HepG2 (cell line): ENCODE measurements around the gene LDAH. TPM values are rescaled to one million over a fixed set of nuclear protein-coding genes. Genes with fewer than 3 reads are reported as not detected.

ENCODE experiments used
- ATAC-seq: fragments of 200-7000 bp; cut with Tn5 transposase; 3 replicates; pipeline ENCODE4 v1.9.1; 2020; ENCODE audit warnings: mild to moderate bottlenecking, moderate library complexity
- BruUV-seq: library from RNA; stranded (reverse); fragments of 400-500 nt; replicated peaks from 2 replicates; lab custom pipeline; 2021; lab: Mats Ljungman, UMichigan
- CTCF ChIA-PET: fragments of 300-600 bp; formaldehyde crosslinking; extraction: SDS; loops from one replicate; lab custom pipeline; 2021; ENCODE audit warnings: low total read pairs, inconsistent platforms, low intra/inter-chr PET ratio; lab: Yijun Ruan, JAX
- POLR2A ChIA-PET: fragments of 350-600 bp; sonication (Branson Sonifier 250); formaldehyde crosslinking; loops from one replicate; lab custom pipeline; 2020; ENCODE audit warnings: antibody characterized with exemption, inconsistent platforms; lab: Yijun Ruan, JAX
- DNase-seq: peaks from one replicate; pipeline ENCODE4 v3.0.0-alpha.2; 2015; ENCODE audit warnings: low spot score
- FAIRE-seq: peaks from 3 replicates; lab custom pipeline; 2011; peaks lifted over from hg19 to GRCh38; lab: Jason Lieb, UNC
- H2AFZ ChIP-seq: one replicate; pipeline ENCODE4 v1.6.1; 2011; ENCODE audit warnings: low read length, inconsistent platforms
- H3K27ac ChIP-seq: fragments of 300-600 bp; 3 replicates; pipeline ENCODE4 v1.8.0; 2011; ENCODE audit warnings: mixed run types, mild to moderate bottlenecking, mixed read lengths, low read length, inconsistent platforms; ENCODE audit not compliant: insufficient read depth; ENCODE audit errors: extremely low read length
- H3K27me3 ChIP-seq, 2 experiments: fragments of 200-600 bp in 1 of 2; 2 replicates in 1 of 2; 3 replicates in 1 of 2; pipeline versions ENCODE4 v1.6.0 to v1.8.0; 2011; ENCODE audit warnings: low read length in 2 of 2, mild to moderate bottlenecking in 2 of 2, moderate library complexity in 2 of 2, inconsistent platforms in 1 of 2; ENCODE audit not compliant: insufficient read depth in 2 of 2, control insufficient read depth in 1 of 2
- H3K36me3 ChIP-seq, 2 experiments: fragments of 200-600 bp in 1 of 2; replicated peaks in 1 of 2; 2 replicates in 1 of 2; 3 replicates in 1 of 2; pipeline versions ENCODE4 v1.5.1 to v1.8.0; 2011; ENCODE audit warnings: low read length in 2 of 2, inconsistent platforms in 1 of 2; ENCODE audit not compliant: insufficient read depth in 2 of 2, control insufficient read depth in 1 of 2
- H3K4me1 ChIP-seq: 2 replicates; pipeline ENCODE4 v1.5.1; 2012; ENCODE audit warnings: low read length, inconsistent platforms; ENCODE audit not compliant: insufficient read depth
- H3K4me2 ChIP-seq: 2 replicates; pipeline ENCODE4 v1.6.0; 2011; ENCODE audit warnings: low read depth, low read length, inconsistent platforms
- H3K4me3 ChIP-seq, 3 experiments: fragments of 200-600 bp in 1 of 3; sonication (generic), shearing (Covaris generic) in 1 of 3; replicated peaks in 1 of 3; 2 replicates each; pipeline ENCODE4 v1.5.1; 2011 to 2016; ENCODE audit warnings: low read length in 3 of 3, inconsistent platforms in 2 of 3, low read depth in 2 of 3, mild to moderate bottlenecking in 2 of 3, control low read depth in 1 of 3, mixed read lengths in 1 of 3; ENCODE audit not compliant: insufficient read depth in 1 of 3
- H3K79me2 ChIP-seq: one replicate; pipeline ENCODE4 v1.6.1; 2011; ENCODE audit warnings: low read length, inconsistent platforms; ENCODE audit not compliant: insufficient read depth
- H3K9ac ChIP-seq: 2 replicates; pipeline ENCODE4 v1.6.0; 2011; ENCODE audit warnings: mild to moderate bottlenecking, low read depth, low read length, inconsistent platforms; ENCODE audit not compliant: insufficient read depth
- H3K9me3 ChIP-seq: 2 replicates; pipeline ENCODE4 v1.5.1; 2012; ENCODE audit warnings: mild to moderate bottlenecking, low read length
- H4K20me1 ChIP-seq: 2 replicates; pipeline ENCODE4 v1.6.0; 2011; ENCODE audit warnings: inconsistent platforms, mild to moderate bottlenecking, low read length, moderate library complexity; ENCODE audit not compliant: insufficient read depth
- MYC ChIP-seq: sonication (generic); formaldehyde crosslinking; IDR thresholded peaks from 2 replicates; pipeline ENCODE4 v1.9.0; 2021; ENCODE audit warnings: missing genetic modification reagents, borderline replicate concordance
- ZMYM3 ChIP-seq: sonication (generic); formaldehyde crosslinking; IDR thresholded peaks from 2 replicates; pipeline ENCODE4 v1.5.1; 2020; ENCODE audit warnings: mild to moderate bottlenecking, missing genetic modification reagents
- ZNF143 ChIP-seq: sonication (generic); formaldehyde crosslinking; IDR thresholded peaks from 2 replicates; pipeline ENCODE4 v1.4.0; 2020; ENCODE audit warnings: missing genetic modification reagents
- ZNF251 ChIP-seq: sonication (generic); formaldehyde crosslinking; IDR thresholded peaks from 2 replicates; pipeline ENCODE4 v1.9.0; 2021; ENCODE audit warnings: mild to moderate bottlenecking, missing genetic modification reagents
- WGBS: methylation state at CpG from one replicate; pipeline ENCODE4 v1.1.6; 2017; ENCODE audit warnings: low lambda C conversion rate; 5-methylcytosine and 5-hydroxymethylcytosine counted together
- in situ Hi-C: cut with HindIII; loops from 2 replicates; pipeline ENCODE4 v1.10.0; 2017; ENCODE audit warnings: low pct_unique_long_range_greater_than_20kb; ENCODE audit not compliant: extremely low pct_ligation_motif_present
- intact Hi-C: fragments of 100-400 bp; cut with micrococcal nuclease; formaldehyde crosslinking; loops from one replicate; pipeline ENCODE4 v1.10.0; 2022; ENCODE audit not compliant: unreplicated experiment
- polyA plus RNA-seq, 8 experiments: library from polyadenylated mRNA; depleted of rRNA in 3 of 8; stranded (reverse) in 7 of 8; unstranded in 1 of 8; fragments of >200 nt; fragmentation: Illumina TruSeq in 4 of 8; extraction: Trizol in 4 of 8; gene quantifications; 2 replicates each; pipeline versions ENCODE4 v1.2.1 to v1.2.3, GENCODE V29; 2011 to 2016; ENCODE audit warnings: low read depth in 4 of 8, missing spikeins in 1 of 8, mixed read lengths in 1 of 8; ENCODE audit not compliant: insufficient read depth in 1 of 8
- total RNA-seq, 5 experiments: library from RNA; depleted of rRNA; stranded (reverse); fragments of >200 nt; fragmentation: Illumina TruSeq; extraction: Trizol; gene quantifications; 2 replicates each; pipeline ENCODE4 v1.2.3, GENCODE V29; 2016; ENCODE audit warnings: low read depth in 1 of 5
- TF ChIP-seq, protein P1 (sequence below): sonication (generic); formaldehyde crosslinking; IDR thresholded peaks from 2 replicates; pipeline ENCODE4 v1.4.0; 2020; ENCODE audit warnings: missing genetic modification reagents
- TF ChIP-seq, protein P2 (sequence below), 2 experiments: IDR thresholded peaks; 2 replicates each; pipeline ENCODE4 v1.6.1; 2011 to 2012; ENCODE audit warnings: low read length in 2 of 2, borderline replicate concordance in 1 of 2, low read depth in 1 of 2, mild to moderate bottlenecking in 1 of 2, moderate library complexity in 1 of 2
- TF ChIP-seq, protein P3 (sequence below): fragments of 450-650 bp; IDR thresholded peaks from 2 replicates; pipeline ENCODE4 v1.6.1; 2016

The LDAH gene
- total and polyA plus RNA-seq, 2 of the 13 experiments (the other 11 are each of a cell fraction or from before 2014, with no cell fraction given) = 28.8 to 46.2 TPM

DNA sequence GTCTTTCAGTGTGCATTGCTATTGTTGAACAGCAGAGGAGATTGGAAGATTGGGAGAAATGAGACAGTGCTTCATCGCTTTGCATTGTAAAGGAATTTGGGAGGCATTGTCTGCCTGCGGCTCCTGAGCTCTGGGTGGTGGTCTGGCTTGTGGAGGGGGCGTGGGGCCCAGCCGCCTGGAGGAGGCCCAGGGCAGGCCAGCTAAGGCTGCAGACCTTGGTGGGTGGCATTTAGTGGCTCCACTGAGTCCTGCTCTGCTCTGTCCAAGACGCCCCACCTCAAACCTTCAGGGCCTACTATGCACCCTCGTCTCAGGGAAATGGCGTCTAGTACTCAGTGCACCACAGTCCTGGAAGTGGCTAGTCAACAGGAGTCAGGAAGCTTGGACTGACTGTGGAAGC lies 166.3 kb downstream of the LDAH start (continued):
- TF ChIP-seq, protein P1, sequence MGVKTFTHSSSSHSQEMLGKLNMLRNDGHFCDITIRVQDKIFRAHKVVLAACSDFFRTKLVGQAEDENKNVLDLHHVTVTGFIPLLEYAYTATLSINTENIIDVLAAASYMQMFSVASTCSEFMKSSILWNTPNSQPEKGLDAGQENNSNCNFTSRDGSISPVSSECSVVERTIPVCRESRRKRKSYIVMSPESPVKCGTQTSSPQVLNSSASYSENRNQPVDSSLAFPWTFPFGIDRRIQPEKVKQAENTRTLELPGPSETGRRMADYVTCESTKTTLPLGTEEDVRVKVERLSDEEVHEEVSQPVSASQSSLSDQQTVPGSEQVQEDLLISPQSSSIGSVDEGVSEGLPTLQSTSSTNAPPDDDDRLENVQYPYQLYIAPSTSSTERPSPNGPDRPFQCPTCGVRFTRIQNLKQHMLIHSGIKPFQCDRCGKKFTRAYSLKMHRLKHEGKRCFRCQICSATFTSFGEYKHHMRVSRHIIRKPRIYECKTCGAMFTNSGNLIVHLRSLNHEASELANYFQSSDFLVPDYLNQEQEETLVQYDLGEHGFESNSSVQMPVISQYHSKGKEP (CRISPR knock-in tag) = no peak

DNA sequence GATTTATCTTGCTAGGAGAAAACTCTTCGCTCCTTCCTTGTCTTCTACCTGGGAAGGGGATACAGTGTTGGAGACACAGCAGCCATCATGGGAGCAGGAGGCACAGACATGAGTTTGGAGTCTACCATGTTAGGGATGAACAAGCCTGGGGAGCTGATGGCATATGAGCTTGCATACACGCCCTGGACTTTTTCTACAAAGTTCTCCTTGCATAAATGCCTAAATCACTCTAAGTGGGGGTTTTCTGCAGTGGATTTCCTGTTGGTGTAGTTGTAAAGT lies 168.4 kb downstream of the LDAH start:
- WGBS = 34% methylated on average over 2 of the region's 2 CpGs

More for the DNA sequence above, 168.4 kb downstream of the LDAH start:
- POLR2A ChIA-PET = interaction anchor here (0.5 to 1.1 kb wide), 3 partner anchors 21 to 210 kb away, joined by 3 to 5 read pairs (median 3); no protein-coding TSS in a partner anchor
- Histone ChIP-seq H3K27ac (no peak overlapping the region), H3K27me3 (peaks cover 8 to 30% of the 10 kb centered on the region in 2 experiments; a peak in 4 of 5 replicates), H3K79me2 (peaks cover 6% of the 10 kb centered on the region), H3K4me1 (peaks cover 37% of the 10 kb centered on the region), H2AFZ (no peak overlapping the region), H3K9ac (no peak overlapping the region), H3K9me3 (no peaks in the 10 kb centered on the region), H3K4me2 (no peak overlapping the region), H4K20me1 (no peaks in the 10 kb centered on the region), H3K36me3 (no peaks in the 10 kb centered on the region), H3K4me3 (no peak overlapping the region)
- CTCF ChIA-PET = no interaction called here
- intact Hi-C loops = no loop called here
- BruUV-seq = no TSS peak
- no peak for DNase-seq
- no peak for FAIRE-seq
- in situ Hi-C loops = loop anchor here (25.0 kb wide), 1 partner anchor 308 kb away; no protein-coding TSS in a partner anchor
- TF ChIP-seq, protein P2, sequence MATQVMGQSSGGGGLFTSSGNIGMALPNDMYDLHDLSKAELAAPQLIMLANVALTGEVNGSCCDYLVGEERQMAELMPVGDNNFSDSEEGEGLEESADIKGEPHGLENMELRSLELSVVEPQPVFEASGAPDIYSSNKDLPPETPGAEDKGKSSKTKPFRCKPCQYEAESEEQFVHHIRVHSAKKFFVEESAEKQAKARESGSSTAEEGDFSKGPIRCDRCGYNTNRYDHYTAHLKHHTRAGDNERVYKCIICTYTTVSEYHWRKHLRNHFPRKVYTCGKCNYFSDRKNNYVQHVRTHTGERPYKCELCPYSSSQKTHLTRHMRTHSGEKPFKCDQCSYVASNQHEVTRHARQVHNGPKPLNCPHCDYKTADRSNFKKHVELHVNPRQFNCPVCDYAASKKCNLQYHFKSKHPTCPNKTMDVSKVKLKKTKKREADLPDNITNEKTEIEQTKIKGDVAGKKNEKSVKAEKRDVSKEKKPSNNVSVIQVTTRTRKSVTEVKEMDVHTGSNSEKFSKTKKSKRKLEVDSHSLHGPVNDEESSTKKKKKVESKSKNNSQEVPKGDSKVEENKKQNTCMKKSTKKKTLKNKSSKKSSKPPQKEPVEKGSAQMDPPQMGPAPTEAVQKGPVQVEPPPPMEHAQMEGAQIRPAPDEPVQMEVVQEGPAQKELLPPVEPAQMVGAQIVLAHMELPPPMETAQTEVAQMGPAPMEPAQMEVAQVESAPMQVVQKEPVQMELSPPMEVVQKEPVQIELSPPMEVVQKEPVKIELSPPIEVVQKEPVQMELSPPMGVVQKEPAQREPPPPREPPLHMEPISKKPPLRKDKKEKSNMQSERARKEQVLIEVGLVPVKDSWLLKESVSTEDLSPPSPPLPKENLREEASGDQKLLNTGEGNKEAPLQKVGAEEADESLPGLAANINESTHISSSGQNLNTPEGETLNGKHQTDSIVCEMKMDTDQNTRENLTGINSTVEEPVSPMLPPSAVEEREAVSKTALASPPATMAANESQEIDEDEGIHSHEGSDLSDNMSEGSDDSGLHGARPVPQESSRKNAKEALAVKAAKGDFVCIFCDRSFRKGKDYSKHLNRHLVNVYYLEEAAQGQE (IDR thresholded peaks at IDR 0.05; ENCODE audit: borderline replicate concordance in 1 of 2, low read depth in 1 of 2, low read length in 2 of 2) = no peak
- TF ChIP-seq MYC (CRISPR knock-in tag) = no peak
- TF ChIP-seq, protein P3, sequence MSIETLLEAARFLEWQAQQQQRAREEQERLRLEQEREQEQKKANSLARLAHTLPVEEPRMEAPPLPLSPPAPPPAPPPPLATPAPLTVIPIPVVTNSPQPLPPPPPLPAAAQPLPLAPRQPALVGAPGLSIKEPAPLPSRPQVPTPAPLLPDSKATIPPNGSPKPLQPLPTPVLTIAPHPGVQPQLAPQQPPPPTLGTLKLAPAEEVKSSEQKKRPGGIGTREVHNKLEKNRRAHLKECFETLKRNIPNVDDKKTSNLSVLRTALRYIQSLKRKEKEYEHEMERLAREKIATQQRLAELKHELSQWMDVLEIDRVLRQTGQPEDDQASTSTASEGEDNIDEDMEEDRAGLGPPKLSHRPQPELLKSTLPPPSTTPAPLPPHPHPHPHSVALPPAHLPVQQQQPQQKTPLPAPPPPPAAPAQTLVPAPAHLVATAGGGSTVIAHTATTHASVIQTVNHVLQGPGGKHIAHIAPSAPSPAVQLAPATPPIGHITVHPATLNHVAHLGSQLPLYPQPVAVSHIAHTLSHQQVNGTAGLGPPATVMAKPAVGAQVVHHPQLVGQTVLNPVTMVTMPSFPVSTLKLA = 0 out of 2 replicates have a peak, but pooled peaks have one; percentile 1
- 0 out of 2 replicates have a peak, but pooled peaks have one; percentile 33 for TF ChIP-seq ZMYM3 (CRISPR knock-in tag)
- no peak for TF ChIP-seq ZNF251 (CRISPR knock-in tag)
- no peak for TF ChIP-seq ZNF143 (CRISPR knock-in tag)
- no peak for ATAC-seq
